Endothelial cell of umbilical vein (primary cell): ENCODE measurements around the gene SMG5.
"Not testable (repeated sequence)": the region's sequence is repeated elsewhere in the genome, so short reads cannot be mapped to it uniquely, and the experiment has no call there.

Source experiments
- EZH2 ChIP-seq: IDR thresholded peaks from 2 replicates; pipeline ENCODE4 v1.6.1; 2012; ENCODE audit warnings: borderline replicate concordance, low read depth, mild to moderate bottlenecking, moderate library complexity, low read length, inconsistent platforms; ENCODE audit not compliant: severe bottlenecking
- POLR2AphosphoS5 ChIP-seq: IDR thresholded peaks from 2 replicates; pipeline ENCODE4 v1.6.1; 2012; ENCODE audit warnings: low read depth, mild to moderate bottlenecking, control low read depth, low read length, moderate library complexity; ENCODE audit not compliant: insufficient read depth

DNA sequence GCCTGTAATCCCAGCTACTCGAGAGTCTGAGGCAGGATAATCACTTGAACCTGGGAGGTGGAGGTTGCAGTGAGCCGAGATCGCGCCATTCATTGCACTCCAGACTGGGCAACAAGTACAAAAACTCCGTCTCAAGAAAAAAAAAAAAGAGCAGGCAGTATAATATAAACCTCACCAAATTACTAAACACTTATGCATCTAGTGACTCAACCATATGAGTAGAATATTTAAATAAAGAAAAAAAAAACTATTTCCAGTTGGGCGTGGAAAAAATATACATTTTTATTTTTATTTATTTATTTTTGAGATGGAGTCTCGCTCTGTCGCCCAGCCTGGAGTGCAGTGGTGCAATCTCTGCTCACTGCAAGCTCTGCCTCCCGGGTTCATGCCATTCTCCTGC lies 40.6 kb upstream of the SMG5 start:
- TF ChIP-seq EZH2, POLR2AphosphoS5: not testable (repeated sequence)
